ENCODE data around the gene C1QTNF1.

DNA sequence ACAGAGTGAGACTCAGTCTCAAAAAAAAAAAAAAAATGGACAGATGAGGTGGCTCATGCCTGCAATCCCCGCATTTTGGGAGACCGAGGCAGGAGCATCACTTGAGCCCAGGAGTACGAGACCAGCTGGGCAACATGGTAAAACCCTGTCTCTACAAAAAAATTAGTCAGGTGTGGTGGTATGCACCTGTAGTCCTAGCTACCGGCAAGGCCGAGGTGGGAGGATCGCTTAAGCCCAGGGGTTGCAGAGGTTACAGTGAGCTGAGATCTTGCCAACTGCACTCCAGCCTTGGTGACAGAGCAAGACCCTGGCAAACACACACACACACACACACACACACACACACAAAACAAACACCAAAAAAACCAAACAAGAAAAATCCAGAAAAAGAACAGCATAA lies 43.0 kb downstream of the C1QTNF1 start:
- TF ChIP-seq, protein P1, sequence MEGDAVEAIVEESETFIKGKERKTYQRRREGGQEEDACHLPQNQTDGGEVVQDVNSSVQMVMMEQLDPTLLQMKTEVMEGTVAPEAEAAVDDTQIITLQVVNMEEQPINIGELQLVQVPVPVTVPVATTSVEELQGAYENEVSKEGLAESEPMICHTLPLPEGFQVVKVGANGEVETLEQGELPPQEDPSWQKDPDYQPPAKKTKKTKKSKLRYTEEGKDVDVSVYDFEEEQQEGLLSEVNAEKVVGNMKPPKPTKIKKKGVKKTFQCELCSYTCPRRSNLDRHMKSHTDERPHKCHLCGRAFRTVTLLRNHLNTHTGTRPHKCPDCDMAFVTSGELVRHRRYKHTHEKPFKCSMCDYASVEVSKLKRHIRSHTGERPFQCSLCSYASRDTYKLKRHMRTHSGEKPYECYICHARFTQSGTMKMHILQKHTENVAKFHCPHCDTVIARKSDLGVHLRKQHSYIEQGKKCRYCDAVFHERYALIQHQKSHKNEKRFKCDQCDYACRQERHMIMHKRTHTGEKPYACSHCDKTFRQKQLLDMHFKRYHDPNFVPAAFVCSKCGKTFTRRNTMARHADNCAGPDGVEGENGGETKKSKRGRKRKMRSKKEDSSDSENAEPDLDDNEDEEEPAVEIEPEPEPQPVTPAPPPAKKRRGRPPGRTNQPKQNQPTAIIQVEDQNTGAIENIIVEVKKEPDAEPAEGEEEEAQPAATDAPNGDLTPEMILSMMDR (IDR thresholded peaks at IDR 0.05; ENCODE audit: extremely low read depth in 1 of 2, insufficient read depth in 1 of 2, low read depth in 1 of 2, low read length in 2 of 2), result no peak
- no peak for TF ChIP-seq POLR2AphosphoS5 (IDR thresholded peaks at IDR 0.05; ENCODE audit: insufficient read depth, low read depth, low read length)
- no peak for TF ChIP-seq POLR2A (IDR thresholded peaks at IDR 0.05; ENCODE audit: low read depth, low read length)
- no peak for TF ChIP-seq MYC (IDR thresholded peaks at IDR 0.05; ENCODE audit: low read depth, low read length)
- no peak for TF ChIP-seq EZH2 (IDR thresholded peaks at IDR 0.05; ENCODE audit: borderline replicate concordance, low read depth, low read length, severe bottlenecking)
- TF ChIP-seq GATA2 (IDR thresholded peaks at IDR 0.05; ENCODE audit: insufficient read depth, insufficient read length, low read depth, low read length), result no peak
- TF ChIP-seq, protein P2, sequence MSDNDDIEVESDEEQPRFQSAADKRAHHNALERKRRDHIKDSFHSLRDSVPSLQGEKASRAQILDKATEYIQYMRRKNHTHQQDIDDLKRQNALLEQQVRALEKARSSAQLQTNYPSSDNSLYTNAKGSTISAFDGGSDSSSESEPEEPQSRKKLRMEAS (IDR thresholded peaks at IDR 0.05; ENCODE audit: insufficient read depth, insufficient read length), result no peak
